ENCODE measurements around the gene NOTCH1. TPM values are rescaled to one million over a fixed set of nuclear protein-coding genes. Genes with fewer than 3 reads are reported as not detected.
A peak's percentile ranks its signal among the peaks of the same experiment; 100 is the strongest.

The NOTCH1 gene
- total RNA-seq, 1 experiment from 2014 or later = 95.6 TPM

GRCh38 chr9:136584934-136585333, 39.1 kb upstream of the NOTCH1 start:
- no peak overlapping the region for H3K4me3 Mint-ChIP-seq
- DNase-seq (ENCODE audit: low spot score) = no peak
- ChIA-PET CTCF (interaction anchor here (0.8 to 1.1 kb wide), 4 partner anchors 21 to 87 kb away, joined by 3 to 5 read pairs (median 4); no protein-coding TSS in a partner anchor), POLR2A (interaction anchor here (0.5 to 0.9 kb wide), 3 partner anchors 11 to 18 kb away, joined by 3 to 5 read pairs (median 3); no protein-coding TSS in a partner anchor)
- ATAC-seq = no peak; the same call in 1 of the 2 replicates
- H3K9me3 Mint-ChIP-seq = peaks cover under 1% of the 10 kb centered on the region; the same call in 1 of the 2 replicates
- H3K27ac Mint-ChIP-seq = peak overlapping the region; percentile 36; the same call in 1 of the 2 replicates
- H3K4me1 Mint-ChIP-seq = peaks cover 39% of the 10 kb centered on the region
- no peaks in the 10 kb centered on the region for H3K36me3 Mint-ChIP-seq
- H3K27me3 Mint-ChIP-seq (ENCODE audit: low read depth) = no peaks in the 10 kb centered on the region; the same call in none of the 2 replicates
- TF ChIP-seq ZNF219 (CRISPR knock-in tag; IDR thresholded peaks at IDR 0.05; ENCODE audit: borderline replicate concordance) = no peak
- TF ChIP-seq IRF2 (CRISPR knock-in tag; IDR thresholded peaks at IDR 0.05; ENCODE audit: borderline replicate concordance, low read depth) = no peak
- TF ChIP-seq SMAD4 (CRISPR knock-in tag; IDR thresholded peaks at IDR 0.05) = no peak
- TF ChIP-seq, protein P1, sequence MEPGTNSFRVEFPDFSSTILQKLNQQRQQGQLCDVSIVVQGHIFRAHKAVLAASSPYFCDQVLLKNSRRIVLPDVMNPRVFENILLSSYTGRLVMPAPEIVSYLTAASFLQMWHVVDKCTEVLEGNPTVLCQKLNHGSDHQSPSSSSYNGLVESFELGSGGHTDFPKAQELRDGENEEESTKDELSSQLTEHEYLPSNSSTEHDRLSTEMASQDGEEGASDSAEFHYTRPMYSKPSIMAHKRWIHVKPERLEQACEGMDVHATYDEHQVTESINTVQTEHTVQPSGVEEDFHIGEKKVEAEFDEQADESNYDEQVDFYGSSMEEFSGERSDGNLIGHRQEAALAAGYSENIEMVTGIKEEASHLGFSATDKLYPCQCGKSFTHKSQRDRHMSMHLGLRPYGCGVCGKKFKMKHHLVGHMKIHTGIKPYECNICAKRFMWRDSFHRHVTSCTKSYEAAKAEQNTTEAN (CRISPR knock-in tag; IDR thresholded peaks at IDR 0.05) = no peak
- TF ChIP-seq FOXJ3 (CRISPR knock-in tag; IDR thresholded peaks at IDR 0.05; ENCODE audit: borderline replicate concordance) = no peak
- TF ChIP-seq ZNF671 (CRISPR knock-in tag; IDR thresholded peaks at IDR 0.05) = no peak
- no peak for TF ChIP-seq ZNF512 (CRISPR knock-in tag; IDR thresholded peaks at IDR 0.05; ENCODE audit: borderline replicate concordance)
- peak; percentile 55; the same call in 1 of the 2 replicates for TF ChIP-seq MAX (CRISPR knock-in tag; IDR thresholded peaks at IDR 0.05)
- TF ChIP-seq NFATC4 (CRISPR knock-in tag; IDR thresholded peaks at IDR 0.05) = no peak
- peak; percentile 81 for TF ChIP-seq ZNF263 (CRISPR knock-in tag; IDR thresholded peaks at IDR 0.05; ENCODE audit: low read depth)
- TF ChIP-seq GABPB1 (CRISPR knock-in tag; IDR thresholded peaks at IDR 0.05) = no peak
- TF ChIP-seq ETV6 (CRISPR knock-in tag; IDR thresholded peaks at IDR 0.05) = no peak
- TF ChIP-seq SOX15 (CRISPR knock-in tag; IDR thresholded peaks at IDR 0.05) = no peak
- TF ChIP-seq E2F1 (CRISPR knock-in tag; IDR thresholded peaks at IDR 0.05) = no peak
- TF ChIP-seq, protein P2, sequence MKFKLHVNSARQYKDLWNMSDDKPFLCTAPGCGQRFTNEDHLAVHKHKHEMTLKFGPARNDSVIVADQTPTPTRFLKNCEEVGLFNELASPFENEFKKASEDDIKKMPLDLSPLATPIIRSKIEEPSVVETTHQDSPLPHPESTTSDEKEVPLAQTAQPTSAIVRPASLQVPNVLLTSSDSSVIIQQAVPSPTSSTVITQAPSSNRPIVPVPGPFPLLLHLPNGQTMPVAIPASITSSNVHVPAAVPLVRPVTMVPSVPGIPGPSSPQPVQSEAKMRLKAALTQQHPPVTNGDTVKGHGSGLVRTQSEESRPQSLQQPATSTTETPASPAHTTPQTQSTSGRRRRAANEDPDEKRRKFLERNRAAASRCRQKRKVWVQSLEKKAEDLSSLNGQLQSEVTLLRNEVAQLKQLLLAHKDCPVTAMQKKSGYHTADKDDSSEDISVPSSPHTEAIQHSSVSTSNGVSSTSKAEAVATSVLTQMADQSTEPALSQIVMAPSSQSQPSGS (CRISPR knock-in tag; IDR thresholded peaks at IDR 0.05; ENCODE audit: borderline replicate concordance, low read depth) = no peak
- TF ChIP-seq AR (CRISPR knock-in tag; IDR thresholded peaks at IDR 0.05) = no peak
- TF ChIP-seq, protein P3, sequence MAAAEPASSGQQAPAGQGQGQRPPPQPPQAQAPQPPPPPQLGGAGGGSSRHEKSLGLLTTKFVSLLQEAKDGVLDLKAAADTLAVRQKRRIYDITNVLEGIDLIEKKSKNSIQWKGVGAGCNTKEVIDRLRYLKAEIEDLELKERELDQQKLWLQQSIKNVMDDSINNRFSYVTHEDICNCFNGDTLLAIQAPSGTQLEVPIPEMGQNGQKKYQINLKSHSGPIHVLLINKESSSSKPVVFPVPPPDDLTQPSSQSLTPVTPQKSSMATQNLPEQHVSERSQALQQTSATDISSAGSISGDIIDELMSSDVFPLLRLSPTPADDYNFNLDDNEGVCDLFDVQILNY (CRISPR knock-in tag; IDR thresholded peaks at IDR 0.05) = no peak
- TF ChIP-seq HMGA2 (CRISPR knock-in tag; IDR thresholded peaks at IDR 0.05) = no peak
- no peak for TF ChIP-seq JAZF1 (CRISPR knock-in tag; IDR thresholded peaks at IDR 0.05)
- TF ChIP-seq USF2 (CRISPR knock-in tag; IDR thresholded peaks at IDR 0.05) = peak; percentile 67
- no peak for TF ChIP-seq ATF1 (CRISPR knock-in tag; IDR thresholded peaks at IDR 0.05)
- TF ChIP-seq USF1 (CRISPR knock-in tag; IDR thresholded peaks at IDR 0.05) = peak; percentile 68; the same call in 1 of the 2 replicates
- no peak for TF ChIP-seq TEAD4 (CRISPR knock-in tag; IDR thresholded peaks at IDR 0.05)
- no peak for TF ChIP-seq TP53 (CRISPR knock-in tag; IDR thresholded peaks at IDR 0.05)
- no peak for TF ChIP-seq ZBTB21 (CRISPR knock-in tag; IDR thresholded peaks at IDR 0.05; ENCODE audit: borderline replicate concordance)
- no peak for TF ChIP-seq ZNF232 (CRISPR knock-in tag; IDR thresholded peaks at IDR 0.05)
- TF ChIP-seq, protein P4, sequence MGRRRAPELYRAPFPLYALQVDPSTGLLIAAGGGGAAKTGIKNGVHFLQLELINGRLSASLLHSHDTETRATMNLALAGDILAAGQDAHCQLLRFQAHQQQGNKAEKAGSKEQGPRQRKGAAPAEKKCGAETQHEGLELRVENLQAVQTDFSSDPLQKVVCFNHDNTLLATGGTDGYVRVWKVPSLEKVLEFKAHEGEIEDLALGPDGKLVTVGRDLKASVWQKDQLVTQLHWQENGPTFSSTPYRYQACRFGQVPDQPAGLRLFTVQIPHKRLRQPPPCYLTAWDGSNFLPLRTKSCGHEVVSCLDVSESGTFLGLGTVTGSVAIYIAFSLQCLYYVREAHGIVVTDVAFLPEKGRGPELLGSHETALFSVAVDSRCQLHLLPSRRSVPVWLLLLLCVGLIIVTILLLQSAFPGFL (CRISPR knock-in tag; IDR thresholded peaks at IDR 0.05; ENCODE audit: borderline replicate concordance) = no peak

Data from WTC11 (cell line).